Right lobe of liver (tissue), 6 donors: ENCODE results near the gene CACNA1C. TPM values are rescaled to one million over a fixed set of nuclear protein-coding genes. Genes with fewer than 3 reads are reported as not detected.

ENCODE experiments used
- ATAC-seq, 4 donors: fragments of 200-7000 bp; cut with Tn5 transposase; one replicate each; pipeline ENCODE4 v1.9.1; 2020; ENCODE audit warnings: mild to moderate bottlenecking in 4 of 4, moderate library complexity in 4 of 4
- DNase-seq, 3 donors: peaks; one replicate each; pipeline ENCODE4 v3.0.0-alpha.2; 2020
- H3K27ac ChIP-seq, 3 donors: fragments of 200-600 bp; one replicate each; pipeline ENCODE4 v1.8.0; 2022
- H3K27me3 ChIP-seq, 2 donors: fragments of 200-600 bp; one replicate each; pipeline ENCODE4 v1.8.0; 2022
- H3K36me3 ChIP-seq, 4 donors: fragments of 200-600 bp; sonication (generic) in 1 of 4; one replicate each; pipeline versions ENCODE4 v1.5.1 to v1.8.0; 2017 to 2022; ENCODE audit warnings: control low read depth in 1 of 4
- H3K4me1 ChIP-seq, 4 donors: fragments of 200-600 bp; sonication (generic) in 1 of 4; one replicate each; pipeline versions ENCODE4 v1.5.1 to v1.8.0; 2017 to 2022; ENCODE audit warnings: control low read depth in 1 of 4
- H3K4me3 ChIP-seq, 3 donors: fragments of 200-600 bp; one replicate each; pipeline ENCODE4 v1.8.0; 2022
- H3K9me3 ChIP-seq, 4 donors: fragments of 200-600 bp; sonication (generic) in 1 of 4; one replicate each; pipeline versions ENCODE4 v1.5.1 to v1.8.0; 2017 to 2022; ENCODE audit warnings: control low read depth in 1 of 4
- POLR2A ChIP-seq: fragments of 450-650 bp; IDR thresholded peaks from one replicate; pipeline ENCODE4 v1.6.1; 2017; ENCODE audit warnings: antibody characterized with exemption, mild to moderate bottlenecking
- WGBS: methylation state at CpG from one replicate; pipeline ENCODE4 v1.1.6; 2018; ENCODE audit warnings: low coverage, low lambda C conversion rate; ENCODE audit not compliant: insufficient coverage; ENCODE audit errors: missing lambda C conversion rate; 5-methylcytosine and 5-hydroxymethylcytosine counted together
- intact Hi-C, 2 donors: fragments of 100-400 bp; cut with DNase I; formaldehyde crosslinking; loops; one replicate each; pipeline versions ENCODE4 v1.11.2 to v1.14.1; 2022
- total RNA-seq, 6 experiments: library from RNA; depleted of rRNA in 2 of 6; stranded (reverse); fragments of >200 nt in 2 of 6; fragmentation: NEBNext Ultra II Directional in 3 of 6; extraction: Animal tissue kit (Norgen Biotek cat#: 25700) in 3 of 6; gene quantifications; one replicate each; pipeline versions ENCODE4 v1.1.0 to v1.2.4, GENCODE V29; 2016 to 2023
- TF ChIP-seq, protein P1 (sequence below), 4 donors: fragments of 200-600 bp in 3 of 4; fragments of 450-650 bp in 1 of 4; IDR thresholded peaks; one replicate each; pipeline versions ENCODE4 v1.5.1 to v1.8.0; 2016 to 2022; ENCODE audit warnings: antibody characterized with exemption in 4 of 4, mild to moderate bottlenecking in 2 of 4
- donor health status: DM: no; HTN: yes; CAD: no.
- donor health status: DM: no; HTN: no; CAD: no.
- donor health status: DM: no; HTN: no; CAD: no.
- donor health status: DM: no; HTN: yes; CAD: no.
- donor health status: DM: no; HTN: yes; CAD: no.

Gene CACNA1C
- total RNA-seq, 6 experiments from 2014 or later, result 0.18 to 1.0 (median 0.57) TPM

DNA sequence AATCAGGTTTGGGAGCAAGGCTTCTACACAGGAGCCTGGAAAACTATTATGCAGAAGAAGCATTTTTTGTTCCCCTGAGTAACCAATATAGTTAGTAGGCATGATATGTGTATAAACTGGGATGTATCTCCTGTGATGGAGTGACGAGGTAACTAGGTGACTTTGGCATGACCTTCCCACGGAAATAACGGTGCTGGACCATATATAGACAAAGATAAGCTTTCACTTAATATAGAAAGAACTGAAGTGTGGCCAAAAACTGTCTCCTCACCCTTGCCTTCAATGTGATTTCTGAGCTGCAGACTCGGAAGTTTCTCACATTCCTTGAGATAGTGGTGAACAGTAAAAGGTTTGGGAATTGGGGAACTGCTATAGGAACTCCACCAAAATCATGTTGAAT, 185.3 kb downstream of the CACNA1C start:
- intact Hi-C loops, result no loop called here
- 37% methylated on average over 4 of the region's 4 CpGs for WGBS
- DNase-seq (no peak), ATAC-seq (no peak)
- H3K36me3 ChIP-seq, result no peaks in the 10 kb centered on the region
- no peak overlapping the region for H3K4me3 ChIP-seq
- H3K27ac ChIP-seq, result no peak overlapping the region
- no peaks in the 10 kb centered on the region for H3K27me3 ChIP-seq
- no peaks in the 10 kb centered on the region for H3K9me3 ChIP-seq
- no peaks in the 10 kb centered on the region for H3K4me1 ChIP-seq
- TF ChIP-seq, protein P1, sequence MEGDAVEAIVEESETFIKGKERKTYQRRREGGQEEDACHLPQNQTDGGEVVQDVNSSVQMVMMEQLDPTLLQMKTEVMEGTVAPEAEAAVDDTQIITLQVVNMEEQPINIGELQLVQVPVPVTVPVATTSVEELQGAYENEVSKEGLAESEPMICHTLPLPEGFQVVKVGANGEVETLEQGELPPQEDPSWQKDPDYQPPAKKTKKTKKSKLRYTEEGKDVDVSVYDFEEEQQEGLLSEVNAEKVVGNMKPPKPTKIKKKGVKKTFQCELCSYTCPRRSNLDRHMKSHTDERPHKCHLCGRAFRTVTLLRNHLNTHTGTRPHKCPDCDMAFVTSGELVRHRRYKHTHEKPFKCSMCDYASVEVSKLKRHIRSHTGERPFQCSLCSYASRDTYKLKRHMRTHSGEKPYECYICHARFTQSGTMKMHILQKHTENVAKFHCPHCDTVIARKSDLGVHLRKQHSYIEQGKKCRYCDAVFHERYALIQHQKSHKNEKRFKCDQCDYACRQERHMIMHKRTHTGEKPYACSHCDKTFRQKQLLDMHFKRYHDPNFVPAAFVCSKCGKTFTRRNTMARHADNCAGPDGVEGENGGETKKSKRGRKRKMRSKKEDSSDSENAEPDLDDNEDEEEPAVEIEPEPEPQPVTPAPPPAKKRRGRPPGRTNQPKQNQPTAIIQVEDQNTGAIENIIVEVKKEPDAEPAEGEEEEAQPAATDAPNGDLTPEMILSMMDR (IDR thresholded peaks at IDR 0.05), result no peak
- TF ChIP-seq POLR2A, result no peak

GRCh38 chr12:2239381-2239871, 186.6 kb downstream of the CACNA1C start:
- TF ChIP-seq POLR2A, result no peak
- TF ChIP-seq, protein P1 (IDR thresholded peaks at IDR 0.05), result no peak
- Histone ChIP-seq H3K9me3 (no peaks in the 10 kb centered on the region), H3K27me3 (no peaks in the 10 kb centered on the region), H3K36me3 (no peaks in the 10 kb centered on the region), H3K4me1 (no peaks in the 10 kb centered on the region), H3K4me3 (no peak overlapping the region), H3K27ac (no peak overlapping the region)
- 64% methylated on average over 13 of the region's 17 CpGs for WGBS
- DNase-seq (no peak), ATAC-seq (peak in 1 of 4 donors; percentile 17)
- intact Hi-C loops, result no loop called here

- Histone ChIP-seq H3K27me3 (no peaks in the 10 kb centered on the region), H3K36me3 (no peaks in the 10 kb centered on the region), H3K9me3 (no peaks in the 10 kb centered on the region), H3K4me1 (no peaks in the 10 kb centered on the region), H3K27ac (no peak overlapping the region), H3K4me3 (no peak overlapping the region)
- ATAC-seq (no peak), DNase-seq (no peak)
- intact Hi-C loops, result no loop called here
- no peak for TF ChIP-seq POLR2A
- TF ChIP-seq, protein P1 (IDR thresholded peaks at IDR 0.05), result no peak
- WGBS, result 90% methylated on average over 2 of the region's 6 CpGs
Observed at GRCh38 chr12:2240390-2240789, 187.6 kb downstream of the CACNA1C start.

DNA sequence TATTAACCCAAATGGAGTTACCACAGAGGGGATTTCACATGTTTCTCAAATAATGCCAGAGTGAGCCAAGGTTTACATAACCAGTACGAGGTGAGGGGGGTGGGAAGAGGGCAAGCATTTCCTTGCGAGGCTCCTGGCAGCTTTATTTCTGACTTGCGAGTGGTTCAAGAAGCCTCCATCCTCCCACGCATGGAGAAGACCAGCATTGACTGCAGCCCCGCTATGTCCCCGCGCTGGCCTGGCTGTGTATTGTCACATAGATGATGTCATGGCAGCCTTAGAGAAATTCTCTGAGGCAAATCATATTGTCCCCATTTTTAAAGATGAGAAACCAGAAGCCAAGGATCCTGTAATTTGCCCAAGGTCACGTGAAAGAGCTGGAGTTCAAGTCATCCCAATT, 188.2 kb downstream of the CACNA1C start:
- no peaks in the 10 kb centered on the region for H3K4me1 ChIP-seq

More for the DNA sequence above, 188.2 kb downstream of the CACNA1C start:
- TF ChIP-seq POLR2A, result no peak
- TF ChIP-seq, protein P1 (IDR thresholded peaks at IDR 0.05), result no peak
- ATAC-seq (no peak), DNase-seq (no peak)
- intact Hi-C loops, result no loop called here
- WGBS, result 75% methylated on average over 7 of the region's 8 CpGs
- no peaks in the 10 kb centered on the region for H3K36me3 ChIP-seq
- no peak overlapping the region for H3K4me3 ChIP-seq
- no peak overlapping the region for H3K27ac ChIP-seq
- no peaks in the 10 kb centered on the region for H3K27me3 ChIP-seq
- H3K9me3 ChIP-seq, result no peaks in the 10 kb centered on the region
